ENCODE measurements around the gene MFAP2. TPM values are rescaled to one million over a fixed set of nuclear protein-coding genes. Genes with fewer than 3 reads are reported as not detected.
"Not testable (repeated sequence)": the region's sequence is repeated elsewhere in the genome, so short reads cannot be mapped to it uniquely, and the experiment has no call there.

The MFAP2 gene
- total RNA-seq, 2 donors from 2014 or later, result not detected

- ATAC-seq (no peak), DNase-seq (ENCODE audit: low spot score) (no peak)
- no peaks in the 10 kb centered on the region for H3K27me3 Mint-ChIP-seq
- H3K9me3 Mint-ChIP-seq, result no peaks in the 10 kb centered on the region
- H3K4me3 Mint-ChIP-seq, result no peak overlapping the region
- H3K4me1 Mint-ChIP-seq (ENCODE audit: low read depth in 2 of 2), result no peaks in the 10 kb centered on the region
- H3K27ac Mint-ChIP-seq, result no peak overlapping the region
- H3K36me3 Mint-ChIP-seq, result no peaks in the 10 kb centered on the region
Measured at GRCh38 chr1:16971341-16972188, 8.9 kb downstream of the MFAP2 start.

- peaks cover 0 to 2% of the 10 kb centered on the region in 2 donors for H3K4me1 Mint-ChIP-seq (ENCODE audit: low read depth in 2 of 2)
- no peaks in the 10 kb centered on the region for H3K27me3 Mint-ChIP-seq
- ATAC-seq, result no peak
- H3K9me3 Mint-ChIP-seq, result no peaks in the 10 kb centered on the region
- no peaks in the 10 kb centered on the region for H3K36me3 Mint-ChIP-seq
- H3K27ac Mint-ChIP-seq, result no peak overlapping the region
- no peak overlapping the region for H3K4me3 Mint-ChIP-seq
- no peak for DNase-seq (ENCODE audit: low spot score)
Measured at GRCh38 chr1:16970132-16970910, 10.1 kb downstream of the MFAP2 start.

- no peaks in the 10 kb centered on the region for H3K36me3 Mint-ChIP-seq
- H3K27me3 Mint-ChIP-seq, result no peaks in the 10 kb centered on the region
- H3K27ac Mint-ChIP-seq, result no peak overlapping the region
- no peak overlapping the region for H3K4me3 Mint-ChIP-seq
- DNase-seq (ENCODE audit: low spot score) (no peak), ATAC-seq (no peak)
- H3K9me3 Mint-ChIP-seq, result no peaks in the 10 kb centered on the region
- H3K4me1 Mint-ChIP-seq (ENCODE audit: low read depth in 2 of 2), result peaks cover 0 to 6% of the 10 kb centered on the region in 2 donors
Measured at GRCh38 chr1:16969651-16970050, 10.8 kb downstream of the MFAP2 start.

GRCh38 chr1:16969057-16969611 is 11.3 kb downstream of the MFAP2 start:
- H3K4me3 Mint-ChIP-seq, result no peak overlapping the region
- no peak for DNase-seq (ENCODE audit: low spot score)
- ATAC-seq, result no peak
- H3K27me3 Mint-ChIP-seq, result no peaks in the 10 kb centered on the region
- H3K4me1 Mint-ChIP-seq (ENCODE audit: low read depth in 2 of 2), result peaks cover 0 to 6% of the 10 kb centered on the region in 2 donors
- H3K36me3 Mint-ChIP-seq, result no peaks in the 10 kb centered on the region
- H3K27ac Mint-ChIP-seq, result no peak overlapping the region
- no peaks in the 10 kb centered on the region for H3K9me3 Mint-ChIP-seq

GRCh38 chr1:16968372-16968771 is 12.0 kb downstream of the MFAP2 start:
- Mint-ChIP-seq H3K4me3 (no peak overlapping the region), H3K27ac (no peak overlapping the region), H3K36me3 (no peaks in the 10 kb centered on the region), H3K9me3 (no peaks in the 10 kb centered on the region), H3K27me3 (no peaks in the 10 kb centered on the region), H3K4me1 (ENCODE audit: low read depth in 2 of 2) (peaks cover 0 to 6% of the 10 kb centered on the region in 2 donors)
- no peak for DNase-seq (ENCODE audit: low spot score)
- ATAC-seq, result no peak

GRCh38 chr1:16967962-16968361 is 12.5 kb downstream of the MFAP2 start:
- no peak for DNase-seq (ENCODE audit: low spot score)
- ATAC-seq, result no peak
- H3K9me3 Mint-ChIP-seq, result no peaks in the 10 kb centered on the region
- H3K4me3 Mint-ChIP-seq, result no peak overlapping the region
- peaks cover 0 to 6% of the 10 kb centered on the region in 2 donors for H3K4me1 Mint-ChIP-seq (ENCODE audit: low read depth in 2 of 2)
- no peak overlapping the region for H3K27ac Mint-ChIP-seq
- no peaks in the 10 kb centered on the region for H3K27me3 Mint-ChIP-seq
- no peaks in the 10 kb centered on the region for H3K36me3 Mint-ChIP-seq

- no peak overlapping the region for H3K4me3 Mint-ChIP-seq
- ATAC-seq (no peak), DNase-seq (ENCODE audit: low spot score) (no peak)
- no peaks in the 10 kb centered on the region for H3K27me3 Mint-ChIP-seq
- H3K27ac Mint-ChIP-seq, result no peak overlapping the region
- no peaks in the 10 kb centered on the region for H3K9me3 Mint-ChIP-seq
- H3K36me3 Mint-ChIP-seq, result no peaks in the 10 kb centered on the region
- H3K4me1 Mint-ChIP-seq (ENCODE audit: low read depth in 2 of 2), result peaks cover 0 to 6% of the 10 kb centered on the region in 2 donors
Measured at GRCh38 chr1:16967095-16967575, 13.3 kb downstream of the MFAP2 start.

- Mint-ChIP-seq H3K27me3 (no peaks in the 10 kb centered on the region), H3K4me1 (ENCODE audit: low read depth in 2 of 2) (peaks cover 0 to 10% of the 10 kb centered on the region in 2 donors), H3K9me3 (no peaks in the 10 kb centered on the region), H3K4me3 (no peak overlapping the region), H3K27ac (no peak overlapping the region), H3K36me3 (no peaks in the 10 kb centered on the region)
- DNase-seq (ENCODE audit: low spot score) (no peak), ATAC-seq (no peak)
Measured at GRCh38 chr1:16966282-16966681, 14.1 kb downstream of the MFAP2 start.

- Mint-ChIP-seq H3K36me3 (no peaks in the 10 kb centered on the region), H3K4me3 (no peak overlapping the region), H3K4me1 (ENCODE audit: low read depth in 2 of 2) (peaks cover 0 to 10% of the 10 kb centered on the region in 2 donors), H3K9me3 (no peaks in the 10 kb centered on the region), H3K27me3 (no peaks in the 10 kb centered on the region), H3K27ac (peak overlapping the region in 1 of 2 donors; percentile 46)
- ATAC-seq, result no peak
- no peak for DNase-seq (ENCODE audit: low spot score)
Measured at GRCh38 chr1:16965486-16966067, 14.8 kb downstream of the MFAP2 start.

GRCh38 chr1:16964169-16964568 is 16.3 kb downstream of the MFAP2 start:
- not testable (repeated sequence) for H3K9me3 Mint-ChIP-seq; H3K27ac Mint-ChIP-seq; ATAC-seq; H3K4me3 Mint-ChIP-seq; DNase-seq (ENCODE audit: low spot score); H3K36me3 Mint-ChIP-seq; H3K27me3 Mint-ChIP-seq
- peaks cover 0 to 15% of the 10 kb centered on the region in 2 donors for H3K4me1 Mint-ChIP-seq (ENCODE audit: low read depth in 2 of 2)

GRCh38 chr1:16961297-16962133 is 18.9 kb downstream of the MFAP2 start:
- H3K9me3 Mint-ChIP-seq, result no peaks in the 10 kb centered on the region
- H3K36me3 Mint-ChIP-seq, result no peaks in the 10 kb centered on the region
- ATAC-seq (no peak), DNase-seq (ENCODE audit: low spot score) (no peak)
- peaks cover 0 to 15% of the 10 kb centered on the region in 2 donors for H3K4me1 Mint-ChIP-seq (ENCODE audit: low read depth in 2 of 2)
- H3K27ac Mint-ChIP-seq, result peak overlapping the region in 1 of 2 donors; percentile 17
- H3K27me3 Mint-ChIP-seq, result no peaks in the 10 kb centered on the region
- peak overlapping the region; percentile 65 for H3K4me3 Mint-ChIP-seq

- Mint-ChIP-seq H3K9me3 (no peaks in the 10 kb centered on the region), H3K4me3 (peak overlapping the region; percentile 77), H3K27ac (peak overlapping the region in 1 of 2 donors; percentile 73), H3K36me3 (no peaks in the 10 kb centered on the region), H3K4me1 (ENCODE audit: low read depth in 2 of 2) (peaks cover 0 to 15% of the 10 kb centered on the region in 2 donors), H3K27me3 (no peaks in the 10 kb centered on the region)
- DNase-seq (ENCODE audit: low spot score) (peak; percentile 88), ATAC-seq (peak; percentile 94)
Measured at GRCh38 chr1:16960560-16961296, 19.7 kb downstream of the MFAP2 start.

Data from natural killer cell treated with Interleukin-12 subunit alpha and Interleukin-12 subunit beta and Interleukin-15 and Interleukin-18, amount 100 ng/mL, for 72 hours (primary cell).